ENCODE data around the gene KLF2.

The KLF2 gene

GRCh38 chr19:16309643-16310042 lies 15.0 kb upstream of the KLF2 start:
- no peak for DNase-seq (ENCODE audit: low read depth)
- no peak overlapping the region for H3K4me3 ChIP-seq (ENCODE audit: low read depth, low read length)
- TF ChIP-seq, protein P1, sequence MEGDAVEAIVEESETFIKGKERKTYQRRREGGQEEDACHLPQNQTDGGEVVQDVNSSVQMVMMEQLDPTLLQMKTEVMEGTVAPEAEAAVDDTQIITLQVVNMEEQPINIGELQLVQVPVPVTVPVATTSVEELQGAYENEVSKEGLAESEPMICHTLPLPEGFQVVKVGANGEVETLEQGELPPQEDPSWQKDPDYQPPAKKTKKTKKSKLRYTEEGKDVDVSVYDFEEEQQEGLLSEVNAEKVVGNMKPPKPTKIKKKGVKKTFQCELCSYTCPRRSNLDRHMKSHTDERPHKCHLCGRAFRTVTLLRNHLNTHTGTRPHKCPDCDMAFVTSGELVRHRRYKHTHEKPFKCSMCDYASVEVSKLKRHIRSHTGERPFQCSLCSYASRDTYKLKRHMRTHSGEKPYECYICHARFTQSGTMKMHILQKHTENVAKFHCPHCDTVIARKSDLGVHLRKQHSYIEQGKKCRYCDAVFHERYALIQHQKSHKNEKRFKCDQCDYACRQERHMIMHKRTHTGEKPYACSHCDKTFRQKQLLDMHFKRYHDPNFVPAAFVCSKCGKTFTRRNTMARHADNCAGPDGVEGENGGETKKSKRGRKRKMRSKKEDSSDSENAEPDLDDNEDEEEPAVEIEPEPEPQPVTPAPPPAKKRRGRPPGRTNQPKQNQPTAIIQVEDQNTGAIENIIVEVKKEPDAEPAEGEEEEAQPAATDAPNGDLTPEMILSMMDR (IDR thresholded peaks at IDR 0.05; ENCODE audit: insufficient read depth, low read depth, low read length, missing control alignments), result no peak

GRCh38 chr19:16315825-16316505 lies 8.7 kb upstream of the KLF2 start:
- TF ChIP-seq, protein P1 (IDR thresholded peaks at IDR 0.05; ENCODE audit: insufficient read depth, low read depth, low read length, missing control alignments), result no peak
- no peak overlapping the region for H3K4me3 ChIP-seq (ENCODE audit: low read depth, low read length)
- no peak for DNase-seq (ENCODE audit: low read depth)

DNA sequence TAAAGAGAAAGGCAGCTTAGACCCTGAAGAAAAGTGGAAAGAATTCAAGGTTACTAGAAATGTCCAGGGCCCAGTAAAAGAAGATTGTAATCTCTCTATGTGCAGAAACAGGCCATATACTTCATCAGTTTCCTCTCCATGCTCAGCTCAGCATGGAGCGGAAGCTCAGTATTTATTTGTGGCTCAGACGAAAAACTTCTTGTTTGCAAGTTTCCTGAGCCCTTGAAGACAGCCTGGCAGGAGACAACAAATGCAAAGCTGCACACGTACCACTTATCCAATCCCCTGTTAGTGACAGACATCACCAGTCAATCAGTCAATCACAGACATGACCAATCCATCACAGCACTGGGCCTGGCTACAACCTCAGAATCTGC lies 8.1 kb upstream of the KLF2 start:
- no peak for DNase-seq (ENCODE audit: low read depth)
- no peak overlapping the region for H3K4me3 ChIP-seq (ENCODE audit: low read depth, low read length)
- TF ChIP-seq, protein P1 (IDR thresholded peaks at IDR 0.05; ENCODE audit: insufficient read depth, low read depth, low read length, missing control alignments), result no peak

DNA sequence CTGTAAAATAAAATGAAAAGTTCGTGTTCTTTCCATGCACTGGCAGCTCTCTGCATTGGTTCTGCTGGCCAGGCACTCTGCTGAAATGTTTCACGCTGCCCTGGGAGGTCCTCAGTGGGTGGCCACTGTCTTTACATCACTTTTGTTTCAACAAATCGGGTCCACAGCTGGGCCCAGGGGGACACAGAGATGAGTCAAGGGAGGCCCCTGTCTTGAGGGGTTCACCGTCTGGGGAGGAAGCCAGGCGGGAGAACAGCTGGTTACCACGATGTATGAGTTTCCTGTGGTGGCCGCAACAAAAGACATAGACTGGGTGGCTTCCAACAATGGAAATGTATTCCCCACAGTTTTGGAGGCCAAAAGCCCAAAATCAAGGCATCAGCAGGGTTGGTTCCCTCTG lies 5.1 kb upstream of the KLF2 start:
- no peak overlapping the region for H3K4me3 ChIP-seq (ENCODE audit: low read depth, low read length)
- no peak for DNase-seq (ENCODE audit: low read depth)
- TF ChIP-seq, protein P1 (IDR thresholded peaks at IDR 0.05; ENCODE audit: insufficient read depth, low read depth, low read length, missing control alignments), result no peak

DNA sequence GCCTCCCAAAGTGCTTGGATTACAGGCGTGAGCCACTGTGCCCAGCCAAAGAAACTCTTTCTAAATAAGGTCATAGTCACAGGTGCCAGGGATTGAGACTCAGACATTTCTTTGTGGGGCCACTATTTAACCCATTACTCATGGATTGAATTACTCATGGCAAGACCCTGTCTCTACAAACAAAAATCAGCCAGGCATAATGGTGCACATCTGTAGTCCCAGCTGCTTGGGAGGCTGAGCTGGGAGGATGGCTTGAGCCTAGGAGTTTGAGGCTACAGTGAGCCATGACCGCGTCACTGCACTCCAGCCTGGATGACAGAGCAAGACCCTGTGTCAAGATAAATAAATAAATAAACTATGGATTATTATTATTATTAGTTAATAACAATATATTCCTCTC lies 3.6 kb upstream of the KLF2 start:
- no peak overlapping the region for H3K4me3 ChIP-seq (ENCODE audit: low read depth, low read length)
- no peak for DNase-seq (ENCODE audit: low read depth)
- TF ChIP-seq, protein P1 (IDR thresholded peaks at IDR 0.05; ENCODE audit: insufficient read depth, low read depth, low read length, missing control alignments), result no peak

DNA sequence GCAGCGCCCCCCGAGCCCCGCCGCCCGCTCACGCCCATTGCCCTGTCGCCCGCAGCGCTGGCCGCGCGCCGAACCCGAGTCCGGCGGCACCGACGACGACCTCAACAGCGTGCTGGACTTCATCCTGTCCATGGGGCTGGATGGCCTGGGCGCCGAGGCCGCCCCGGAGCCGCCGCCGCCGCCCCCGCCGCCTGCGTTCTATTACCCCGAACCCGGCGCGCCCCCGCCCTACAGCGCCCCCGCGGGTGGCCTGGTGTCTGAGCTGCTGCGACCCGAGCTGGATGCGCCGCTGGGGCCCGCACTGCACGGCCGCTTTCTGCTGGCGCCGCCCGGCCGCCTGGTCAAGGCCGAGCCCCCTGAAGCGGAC lies 518 bp downstream of the KLF2 start:
- H3K4me3 ChIP-seq (ENCODE audit: low read depth, low read length), result peak overlapping the region; percentile 56
- DNase-seq (ENCODE audit: low read depth), result peak; percentile 57

More for the DNA sequence above, 518 bp downstream of the KLF2 start:
- TF ChIP-seq, protein P1 (IDR thresholded peaks at IDR 0.05; ENCODE audit: insufficient read depth, low read depth, low read length, missing control alignments), result peak; percentile 30
